Adipose tissue (tissue), 3 donors: ENCODE measurements around the gene CAMSAP3. TPM values are rescaled to one million over a fixed set of nuclear protein-coding genes. Genes with fewer than 3 reads are reported as not detected.

ENCODE experiments used
- H3K27ac ChIP-seq: one replicate; pipeline ENCODE4 v1.5.1; 2013; ENCODE audit warnings: low read depth, low read length
- WGBS, 3 donors: extraction: QIAGEN DNeasy Blood & Tissue Kit; methylation state at CpG; one replicate each; pipeline ENCODE4 v1.1.7; 2013; 5-methylcytosine and 5-hydroxymethylcytosine counted together
- polyA plus RNA-seq, 3 donors: library from polyadenylated mRNA; stranded (reverse); fragments of 200-250 nt; gene quantifications; one replicate each; pipeline ENCODE4 v1.2.3, GENCODE V29; 2013
- donor health status: healthy with polysubstance abuse.
- donor health status: Bipolar disorder and iron deficiency.
- donor health status: healthy.

CAMSAP3 gene, protein sequence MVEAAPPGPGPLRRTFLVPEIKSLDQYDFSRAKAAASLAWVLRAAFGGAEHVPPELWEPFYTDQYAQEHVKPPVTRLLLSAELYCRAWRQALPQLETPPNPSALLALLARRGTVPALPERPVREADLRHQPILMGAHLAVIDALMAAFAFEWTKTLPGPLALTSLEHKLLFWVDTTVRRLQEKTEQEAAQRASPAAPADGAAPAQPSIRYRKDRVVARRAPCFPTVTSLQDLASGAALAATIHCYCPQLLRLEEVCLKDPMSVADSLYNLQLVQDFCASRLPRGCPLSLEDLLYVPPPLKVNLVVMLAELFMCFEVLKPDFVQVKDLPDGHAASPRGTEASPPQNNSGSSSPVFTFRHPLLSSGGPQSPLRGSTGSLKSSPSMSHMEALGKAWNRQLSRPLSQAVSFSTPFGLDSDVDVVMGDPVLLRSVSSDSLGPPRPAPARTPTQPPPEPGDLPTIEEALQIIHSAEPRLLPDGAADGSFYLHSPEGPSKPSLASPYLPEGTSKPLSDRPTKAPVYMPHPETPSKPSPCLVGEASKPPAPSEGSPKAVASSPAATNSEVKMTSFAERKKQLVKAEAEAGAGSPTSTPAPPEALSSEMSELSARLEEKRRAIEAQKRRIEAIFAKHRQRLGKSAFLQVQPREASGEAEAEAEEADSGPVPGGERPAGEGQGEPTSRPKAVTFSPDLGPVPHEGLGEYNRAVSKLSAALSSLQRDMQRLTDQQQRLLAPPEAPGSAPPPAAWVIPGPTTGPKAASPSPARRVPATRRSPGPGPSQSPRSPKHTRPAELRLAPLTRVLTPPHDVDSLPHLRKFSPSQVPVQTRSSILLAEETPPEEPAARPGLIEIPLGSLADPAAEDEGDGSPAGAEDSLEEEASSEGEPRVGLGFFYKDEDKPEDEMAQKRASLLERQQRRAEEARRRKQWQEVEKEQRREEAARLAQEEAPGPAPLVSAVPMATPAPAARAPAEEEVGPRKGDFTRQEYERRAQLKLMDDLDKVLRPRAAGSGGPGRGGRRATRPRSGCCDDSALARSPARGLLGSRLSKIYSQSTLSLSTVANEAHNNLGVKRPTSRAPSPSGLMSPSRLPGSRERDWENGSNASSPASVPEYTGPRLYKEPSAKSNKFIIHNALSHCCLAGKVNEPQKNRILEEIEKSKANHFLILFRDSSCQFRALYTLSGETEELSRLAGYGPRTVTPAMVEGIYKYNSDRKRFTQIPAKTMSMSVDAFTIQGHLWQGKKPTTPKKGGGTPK
- 10 to 100 TPM in 1 of 3 donors, 1 to 10 TPM in 1, under 1 TPM in 1; 0.11 to 23.1 (median 2.2) TPM for polyA plus RNA-seq

DNA sequence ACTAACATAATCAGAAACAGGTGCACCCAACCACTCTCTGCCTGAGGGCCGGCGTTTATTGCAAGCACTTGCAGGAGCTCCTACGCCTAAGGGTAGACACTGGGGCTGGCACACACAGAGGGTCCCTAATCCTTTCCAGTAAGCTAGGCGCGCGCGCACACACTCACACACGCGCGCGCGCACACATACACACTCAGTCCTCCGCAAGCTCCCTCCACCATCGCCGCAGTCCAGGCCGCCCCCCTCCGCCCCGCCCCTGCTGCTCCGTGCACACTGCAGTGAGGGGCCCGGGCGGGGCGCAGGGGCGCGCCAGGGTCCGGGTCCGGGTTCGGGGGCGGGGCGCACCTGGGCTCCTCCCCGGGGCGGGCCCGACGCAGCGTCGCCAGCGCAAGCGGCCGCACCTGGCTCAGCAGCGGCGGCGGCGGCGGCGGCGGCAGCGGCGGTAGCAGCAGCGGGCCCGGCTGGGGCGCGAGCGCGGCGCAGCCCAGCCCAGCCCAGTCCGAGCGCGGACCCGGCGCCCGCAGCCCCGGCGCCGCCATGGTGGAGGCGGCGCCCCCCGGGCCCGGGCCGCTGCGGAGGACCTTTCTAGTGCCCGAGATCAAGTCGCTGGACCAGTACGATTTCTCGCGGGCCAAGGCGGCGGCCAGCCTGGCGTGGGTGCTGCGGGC is at the start of gene CAMSAP3:
Gene CAMSAP3 (plus strand): TSS at position 398 of the 668 bp plus-strand sequence. CDS start 140 bp downstream, at position 538.
- WGBS, 3 donors = 0 to 1% (median 1%) methylated on average over 35 to 78 of the region's 78 CpGs
- no peak within 1 kb of the TSS for H3K27ac ChIP-seq

DNA sequence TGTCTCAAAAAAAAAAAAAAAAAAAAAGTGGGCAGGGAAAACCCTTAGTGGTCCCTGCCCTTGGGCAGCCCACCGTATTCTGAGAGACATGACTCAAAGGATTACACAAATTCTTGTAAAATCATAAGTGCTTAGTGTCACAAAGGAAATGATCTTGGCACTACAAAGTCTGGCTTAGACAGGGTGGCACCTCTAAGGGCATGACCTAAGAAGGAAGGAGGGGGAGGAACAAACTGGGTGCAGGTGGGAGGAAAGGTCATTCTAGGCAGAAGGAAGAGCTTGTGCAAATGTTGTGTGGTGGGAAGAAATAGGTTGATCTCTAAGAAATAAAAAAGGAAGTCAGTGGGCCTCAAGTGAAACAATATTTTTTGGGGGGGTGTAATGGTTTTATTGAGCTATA is 49.8 kb upstream of the CAMSAP3 start:
- no peak overlapping the region for H3K27ac ChIP-seq
- WGBS, 3 donors = 28 to 78% (median 50%) methylated on average over 1 of the region's 1 CpG

DNA sequence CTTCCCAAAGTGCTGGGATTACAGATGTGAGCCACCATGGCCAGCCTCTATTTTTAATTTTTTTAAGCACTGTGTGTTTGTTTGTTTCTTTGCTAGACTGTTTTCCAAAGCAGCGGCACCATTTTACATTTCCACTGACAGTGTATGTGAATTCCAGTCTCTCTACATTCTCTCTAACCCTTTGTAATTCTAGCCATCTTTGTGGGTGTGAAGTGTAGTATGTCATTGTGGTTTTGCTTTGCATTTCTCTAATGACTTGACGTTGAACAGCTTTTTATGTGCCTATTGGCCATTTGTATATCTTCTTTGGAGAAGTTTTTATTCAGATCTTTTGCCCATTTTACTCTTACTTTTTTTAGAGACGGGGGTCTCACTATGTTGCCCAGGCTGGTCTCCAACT is 48.5 kb upstream of the CAMSAP3 start:
- no peak overlapping the region for H3K27ac ChIP-seq
- WGBS, 3 donors = 84 to 87% (median 87%) methylated on average over 3 of the region's 3 CpGs

DNA sequence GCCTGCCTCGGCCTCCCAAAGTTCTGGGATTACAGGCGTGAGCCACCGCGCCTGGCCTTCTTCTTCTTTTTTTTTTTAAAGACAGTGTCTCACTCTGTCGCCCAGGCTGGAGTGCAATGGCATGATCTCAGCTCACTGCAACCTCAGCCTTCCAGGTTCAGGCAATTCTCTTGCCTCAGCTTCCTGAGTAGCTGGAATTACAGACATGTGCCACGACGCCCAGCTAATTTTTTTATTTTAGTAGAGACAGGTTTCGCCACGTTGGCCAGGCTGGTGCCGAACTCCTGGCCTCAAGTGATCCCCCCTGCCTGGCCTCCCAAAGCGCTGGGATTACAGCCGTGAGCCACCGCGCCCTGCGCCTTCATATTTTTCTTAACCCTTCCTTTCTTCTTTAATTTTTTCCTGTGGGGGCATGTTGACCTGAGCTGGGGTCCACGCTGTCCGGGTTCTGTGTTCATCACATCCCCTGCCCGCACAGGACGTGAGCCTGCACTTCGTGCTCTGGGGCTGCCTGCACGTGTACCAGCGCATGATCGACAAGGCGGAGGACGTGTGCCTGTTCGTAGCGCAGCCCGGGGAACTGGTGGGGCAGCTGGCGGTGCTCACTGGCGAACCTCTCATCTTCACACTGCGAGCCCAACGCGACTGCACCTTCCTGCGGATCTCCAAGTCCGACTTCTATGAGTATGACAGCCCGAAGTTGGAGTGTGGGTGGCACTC is 46.1 kb upstream of the CAMSAP3 start:
- 87 to 93% (median 90%) methylated on average over 34 to 36 of the region's 36 CpGs for WGBS, 3 donors
- H3K27ac ChIP-seq = no peak overlapping the region

DNA sequence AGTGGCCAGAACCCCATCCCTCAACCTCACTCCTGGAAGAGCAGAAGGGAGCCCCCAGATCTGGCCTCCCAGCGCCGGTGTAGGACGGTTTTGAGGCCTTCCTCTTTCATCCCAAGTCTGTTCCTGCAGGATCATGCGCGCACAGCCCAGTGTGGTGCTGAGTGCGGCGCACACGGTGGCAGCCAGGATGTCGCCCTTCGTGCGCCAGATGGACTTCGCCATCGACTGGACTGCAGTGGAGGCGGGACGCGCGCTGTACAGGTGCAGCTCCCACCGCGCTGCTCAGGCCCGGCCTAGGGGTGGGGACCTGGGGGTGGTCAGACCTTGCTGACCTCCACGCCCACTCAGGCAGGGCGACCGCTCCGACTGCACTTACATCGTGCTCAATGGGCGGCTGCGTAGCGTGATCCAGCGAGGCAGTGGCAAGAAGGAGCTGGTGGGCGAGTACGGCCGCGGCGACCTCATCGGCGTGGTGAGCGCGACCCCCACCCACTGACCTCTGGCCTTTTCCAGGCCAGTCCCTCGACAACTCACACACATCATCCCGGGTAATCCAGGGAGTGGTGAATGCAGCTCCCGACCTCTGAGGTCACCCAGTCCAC is 45.4 kb upstream of the CAMSAP3 start:
- no peak overlapping the region for H3K27ac ChIP-seq
- WGBS, 3 donors = 94 to 95% (median 95%) methylated on average over 41 of the region's 41 CpGs

DNA sequence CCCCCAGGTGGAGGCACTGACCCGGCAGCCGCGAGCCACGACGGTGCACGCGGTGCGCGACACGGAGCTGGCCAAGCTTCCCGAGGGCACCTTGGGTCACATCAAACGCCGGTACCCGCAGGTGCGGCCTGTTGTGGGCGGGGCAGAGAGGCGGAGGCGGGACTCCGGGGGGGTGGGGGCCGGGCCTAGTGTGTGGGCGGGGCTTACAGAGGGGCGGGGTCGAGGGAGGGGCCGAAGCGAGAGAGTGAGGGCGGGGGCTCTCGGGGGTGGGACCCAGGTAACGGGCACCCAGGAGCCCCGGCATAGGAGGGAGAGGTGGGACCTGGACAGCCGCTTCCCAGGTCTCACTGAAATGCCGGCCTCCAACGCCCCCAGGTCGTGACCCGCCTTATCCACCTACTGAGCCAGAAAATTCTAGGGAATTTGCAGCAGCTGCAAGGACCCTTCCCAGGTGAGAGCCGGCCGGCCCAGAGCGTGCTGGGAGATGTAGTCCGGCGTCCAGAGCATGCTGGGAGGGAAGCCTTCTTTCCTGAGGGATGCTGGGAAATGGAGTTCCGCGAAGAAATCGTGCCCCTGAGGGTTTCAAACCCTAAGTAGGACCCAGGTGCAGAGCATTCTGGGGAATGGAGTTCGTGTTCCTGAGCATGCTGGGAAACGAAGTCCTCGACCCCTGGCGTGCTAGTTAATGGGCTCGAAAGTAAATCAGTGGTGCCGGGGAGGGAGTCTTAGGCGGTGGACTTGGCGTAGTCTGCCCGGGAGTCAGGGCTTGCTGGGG is 44.5 kb upstream of the CAMSAP3 start:
- WGBS, 3 donors = 11 to 48% (median 34%) methylated on average over 48 to 51 of the region's 51 CpGs
- H3K27ac ChIP-seq = no peak overlapping the region

DNA sequence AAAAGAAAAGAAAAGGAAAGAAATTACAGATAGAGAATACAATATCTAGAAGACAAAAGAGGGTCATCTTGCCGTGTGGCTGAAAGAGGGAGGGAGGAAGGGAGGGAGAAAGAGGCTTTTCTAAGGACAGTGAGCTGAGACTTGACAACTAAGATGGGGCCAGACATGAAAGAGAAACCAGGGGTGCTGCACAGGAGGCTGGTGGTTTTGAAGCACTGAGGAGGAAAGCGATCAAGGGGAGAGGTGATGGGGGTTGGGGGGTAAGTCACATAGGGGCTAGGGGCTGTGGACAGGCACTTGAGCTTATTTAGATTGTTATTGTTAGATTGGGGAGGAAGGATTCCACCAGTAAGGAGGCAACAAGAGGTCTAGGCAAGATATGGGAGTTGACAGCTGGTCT is 42.9 kb upstream of the CAMSAP3 start:
- no peak overlapping the region for H3K27ac ChIP-seq

DNA sequence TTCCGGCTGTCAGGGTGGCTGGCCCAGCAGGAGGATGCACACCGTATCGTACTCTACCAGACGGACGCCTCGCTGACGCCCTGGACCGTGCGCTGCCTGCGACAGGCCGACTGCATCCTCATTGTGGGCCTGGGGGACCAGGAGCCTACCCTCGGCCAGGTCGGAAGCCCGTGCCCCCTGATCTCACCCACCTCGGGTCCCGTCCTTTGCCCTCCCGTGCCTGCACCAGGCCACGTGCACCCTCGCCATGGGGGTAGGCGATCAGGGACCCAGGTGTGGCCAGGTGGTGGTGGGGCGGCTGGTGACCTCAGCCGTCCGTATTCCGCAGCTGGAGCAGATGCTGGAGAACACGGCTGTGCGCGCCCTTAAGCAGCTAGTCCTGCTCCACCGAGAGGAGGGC is 41.1 kb upstream of the CAMSAP3 start:
- 85 to 95% (median 93%) methylated on average over 27 to 28 of the region's 28 CpGs for WGBS, 3 donors
- no peak overlapping the region for H3K27ac ChIP-seq

More for the DNA sequence above, 42.9 kb upstream of the CAMSAP3 start:
- WGBS, 3 donors = 74 to 98% (median 90%) methylated on average over 2 of the region's 2 CpGs

DNA sequence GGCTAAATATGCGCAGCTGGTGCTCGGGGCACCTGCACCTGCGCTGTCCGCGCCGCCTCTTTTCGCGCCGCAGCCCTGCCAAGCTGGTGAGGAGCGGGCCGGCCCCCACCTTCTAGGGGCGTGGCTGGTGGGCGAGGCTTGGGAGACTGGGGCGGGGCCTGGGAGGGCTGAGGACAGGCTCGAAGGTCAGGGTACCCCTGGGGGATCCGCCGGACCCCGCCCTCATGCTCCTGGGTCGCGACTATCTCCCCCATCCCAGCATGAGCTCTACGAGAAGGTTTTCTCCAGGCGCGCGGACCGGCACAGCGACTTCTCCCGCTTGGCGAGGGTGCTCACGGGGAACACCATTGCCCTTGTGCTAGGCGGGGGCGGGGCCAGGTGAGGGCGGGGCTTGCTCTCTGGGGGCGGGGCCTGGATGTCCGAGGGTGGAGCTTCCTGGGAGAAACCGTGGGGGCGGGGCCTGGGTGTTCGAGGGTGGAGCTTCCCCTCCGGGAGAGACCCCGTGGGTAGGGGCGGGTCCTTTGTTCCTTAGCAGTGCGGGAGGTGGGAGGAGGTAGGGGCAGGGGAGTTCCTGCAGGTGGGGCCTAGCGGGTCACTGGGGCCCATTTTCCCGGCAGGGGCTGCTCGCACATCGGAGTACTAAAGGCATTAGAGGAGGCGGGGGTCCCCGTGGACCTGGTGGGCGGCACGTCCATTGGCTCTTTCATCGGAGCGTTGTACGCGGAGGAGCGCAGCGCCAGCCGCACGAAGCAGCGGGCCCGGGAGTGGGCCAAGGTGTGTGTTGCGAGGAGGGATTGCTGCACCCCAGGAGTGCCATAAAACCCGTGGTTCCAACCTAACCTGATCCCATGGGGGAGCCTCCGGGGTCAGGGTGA is 40.4 kb upstream of the CAMSAP3 start:
- 81 to 85% (median 83%) methylated on average over 55 to 62 of the region's 62 CpGs for WGBS, 3 donors

DNA sequence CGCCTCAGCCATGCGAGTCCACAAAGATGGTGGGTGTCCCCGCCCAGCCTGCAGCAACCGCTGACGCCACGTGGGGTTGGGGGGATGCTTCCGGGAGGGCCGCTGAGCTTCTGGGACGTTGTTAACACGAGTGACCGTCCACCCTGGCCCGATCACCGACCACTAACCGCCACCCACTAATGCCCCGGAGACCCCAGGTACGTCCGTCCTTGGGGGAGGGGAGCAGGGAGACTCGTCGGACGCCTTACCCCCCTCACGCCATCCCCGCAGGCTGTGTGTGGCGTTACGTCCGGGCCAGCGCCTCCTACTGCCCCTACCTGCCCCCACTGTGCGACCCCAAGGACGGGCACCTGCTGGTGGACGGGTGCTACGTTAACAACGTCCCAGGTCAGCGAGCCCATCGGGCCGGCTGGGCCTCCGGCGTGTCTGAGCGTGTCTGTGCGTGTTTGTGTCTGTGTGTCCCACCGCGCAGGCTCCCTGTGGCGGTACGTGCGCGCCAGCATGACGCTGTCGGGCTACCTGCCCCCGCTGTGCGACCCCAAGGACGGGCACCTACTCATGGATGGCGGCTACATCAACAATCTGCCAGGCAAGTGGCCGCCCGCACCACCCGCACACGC is 38.9 kb upstream of the CAMSAP3 start:
- WGBS, 3 donors = 97% methylated on average over 47 to 54 of the region's 54 CpGs
- H3K27ac ChIP-seq = no peak overlapping the region

More for the DNA sequence above, 40.4 kb upstream of the CAMSAP3 start:
- no peak overlapping the region for H3K27ac ChIP-seq

DNA sequence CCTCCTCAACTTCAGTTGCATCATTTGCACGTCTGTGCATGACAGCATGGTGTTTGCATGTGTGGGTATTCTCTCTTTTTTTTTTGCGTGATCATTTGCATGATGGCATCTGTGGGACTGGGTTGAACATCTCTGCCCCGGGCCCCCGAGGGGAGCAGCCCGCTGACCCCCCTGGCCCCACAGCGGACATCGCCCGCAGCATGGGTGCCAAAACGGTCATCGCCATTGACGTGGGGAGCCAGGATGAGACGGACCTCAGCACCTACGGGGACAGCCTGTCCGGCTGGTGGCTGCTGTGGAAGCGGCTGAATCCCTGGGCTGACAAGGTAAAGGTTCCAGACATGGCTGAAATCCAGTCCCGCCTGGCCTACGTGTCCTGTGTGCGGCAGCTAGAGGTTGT is 37.0 kb upstream of the CAMSAP3 start:
- no peak overlapping the region for H3K27ac ChIP-seq
- 89 to 96% (median 92%) methylated on average over 18 of the region's 18 CpGs for WGBS, 3 donors

DNA sequence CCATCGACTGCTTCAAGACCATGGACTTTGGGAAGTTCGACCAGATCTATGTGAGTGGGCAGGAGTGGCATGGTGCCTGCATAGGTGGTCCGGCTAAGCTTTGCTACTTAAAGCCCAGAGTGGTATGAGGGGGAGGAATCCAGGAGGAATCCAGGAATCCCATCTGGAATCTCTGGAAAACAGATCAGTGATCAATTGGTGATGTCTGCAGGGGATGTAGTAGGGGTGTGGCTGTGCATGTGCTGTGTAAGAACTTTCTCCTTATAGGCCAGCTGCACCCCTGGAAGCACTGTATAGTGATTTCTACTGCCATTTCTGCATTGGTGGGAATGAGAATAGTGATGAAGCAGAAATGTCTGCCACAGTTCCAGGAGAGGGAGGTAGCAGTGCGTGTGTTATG is 36.6 kb upstream of the CAMSAP3 start:
- WGBS, 3 donors = 61 to 94% (median 63%) methylated on average over 4 of the region's 4 CpGs

DNA sequence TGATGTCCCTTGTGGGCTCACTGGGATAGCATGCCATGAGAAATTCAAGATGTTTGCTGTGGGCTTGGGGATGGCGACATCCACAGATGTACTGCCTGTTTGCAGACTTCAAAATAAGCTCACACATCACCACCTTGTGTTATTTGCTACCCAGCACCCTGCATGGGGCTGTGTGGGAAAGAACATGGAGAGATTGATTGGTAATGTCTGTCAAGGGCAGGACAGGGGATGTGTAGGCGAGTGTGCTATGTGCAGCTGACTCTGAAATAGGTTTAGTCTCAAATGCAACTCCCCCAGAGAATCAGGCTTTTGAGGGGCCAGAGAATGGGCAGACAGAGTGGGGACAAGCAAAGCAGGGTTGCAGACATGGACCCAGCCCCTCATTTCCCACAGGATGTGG is 35.4 kb upstream of the CAMSAP3 start:
- WGBS, 3 donors = 90 to 96% (median 96%) methylated on average over 2 of the region's 2 CpGs
- no peak overlapping the region for H3K27ac ChIP-seq

More for the DNA sequence above, 36.6 kb upstream of the CAMSAP3 start:
- no peak overlapping the region for H3K27ac ChIP-seq

DNA sequence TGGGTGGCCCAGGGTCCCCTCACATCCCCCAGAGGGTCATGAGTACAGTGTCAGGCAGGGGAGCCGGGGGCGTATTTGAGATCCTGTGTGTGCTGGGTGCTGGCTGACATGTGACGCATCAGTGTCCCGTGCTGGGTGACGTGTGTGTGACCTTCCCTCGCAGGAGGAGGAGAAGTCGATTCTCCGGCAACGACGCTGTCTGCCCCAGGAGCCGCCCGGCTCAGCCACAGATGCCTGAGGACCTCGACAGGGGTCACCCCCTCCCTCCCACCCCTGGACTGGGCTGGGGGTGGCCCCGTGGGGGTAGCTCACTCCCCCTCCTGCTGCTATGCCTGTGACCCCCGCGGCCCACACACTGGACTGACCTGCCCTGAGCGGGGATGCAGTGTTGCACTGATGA is 34.3 kb upstream of the CAMSAP3 start:
- 86 to 96% (median 89%) methylated on average over 16 to 17 of the region's 17 CpGs for WGBS, 3 donors
- H3K27ac ChIP-seq = no peak overlapping the region
